HG02798 (cell line): ENCODE results near the gene TUBB1.
"Not testable (repeated sequence)": the region's sequence is repeated elsewhere in the genome, so short reads cannot be mapped to it uniquely, and the experiment has no call there.

Source experiments
- ATAC-seq: cut with Tn5 transposase; IDR thresholded peaks from one replicate; pipeline ENCODE4 v1.9.1; 2021; ENCODE audit warnings: mild to moderate bottlenecking; ENCODE audit not compliant: unreplicated experiment, poor library complexity

Gene TUBB1

DNA sequence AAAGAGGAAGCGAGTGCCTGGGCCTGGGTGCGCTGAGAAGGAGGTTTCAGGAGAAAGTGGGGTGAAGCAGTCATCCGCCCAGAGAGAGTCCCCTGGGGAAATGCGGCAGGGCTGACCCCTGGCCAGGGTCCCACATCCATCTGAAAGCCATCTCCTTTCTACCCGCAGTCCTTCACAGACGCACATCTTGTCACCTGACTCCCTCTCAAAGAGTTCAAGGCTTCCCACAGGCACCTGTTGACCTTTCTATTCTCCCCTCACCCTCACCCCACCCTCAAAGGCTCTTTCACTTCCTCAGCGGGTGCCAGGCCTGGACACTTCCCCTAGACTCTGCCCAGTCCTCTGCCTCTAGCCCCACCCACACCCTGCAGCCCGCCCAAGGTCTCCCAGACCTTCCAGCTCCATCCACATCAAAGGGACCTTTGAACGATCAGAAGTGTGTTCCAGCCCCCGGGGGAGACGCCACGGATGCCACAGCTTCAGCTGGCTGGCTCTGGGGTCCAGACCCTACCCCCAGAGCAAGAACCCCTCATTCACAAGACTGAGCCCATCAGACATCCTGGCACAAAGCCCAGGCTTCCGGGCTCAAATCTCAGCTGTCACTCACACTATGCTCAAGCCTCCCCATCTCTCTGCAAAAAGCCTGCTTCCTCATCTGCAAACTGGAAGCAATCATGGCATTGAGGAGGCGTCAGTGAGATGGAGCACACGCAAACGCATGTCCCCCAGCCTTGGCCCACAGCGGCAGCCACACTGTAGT, 14.3 kb upstream of the TUBB1 start:
- peak; percentile 69 for ATAC-seq

DNA sequence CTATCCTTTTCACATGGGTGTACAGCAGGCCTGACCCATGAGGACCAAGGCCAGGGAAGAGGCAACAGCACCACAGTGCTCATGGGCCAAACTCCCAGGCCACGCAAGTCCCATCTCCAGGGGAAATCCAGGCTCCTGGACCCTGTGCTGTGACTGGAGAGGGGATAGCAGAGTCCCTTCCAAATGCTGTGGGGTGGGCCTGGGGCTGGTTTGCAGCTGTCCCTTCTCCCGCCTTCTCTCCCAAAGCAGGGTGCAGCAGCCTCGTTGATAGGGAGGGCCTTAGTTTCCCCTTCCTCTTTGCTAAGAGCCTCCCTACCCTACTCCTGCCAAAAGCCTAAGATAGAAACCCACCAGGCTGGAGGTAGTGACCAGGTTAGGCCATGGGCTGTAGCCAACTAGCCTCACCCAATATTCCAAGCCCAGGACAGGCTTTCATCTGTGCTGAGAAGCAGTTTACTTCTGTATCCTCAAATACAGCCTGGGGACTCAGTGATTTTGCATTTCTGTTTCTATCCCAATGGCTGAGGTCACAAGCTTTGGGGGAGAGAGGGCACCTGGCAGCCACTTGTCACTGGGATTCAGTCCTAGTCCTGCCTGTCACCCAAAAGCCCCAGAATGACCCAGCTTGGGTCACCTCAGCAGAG, 13.6 kb upstream of the TUBB1 start:
- no peak for ATAC-seq

DNA sequence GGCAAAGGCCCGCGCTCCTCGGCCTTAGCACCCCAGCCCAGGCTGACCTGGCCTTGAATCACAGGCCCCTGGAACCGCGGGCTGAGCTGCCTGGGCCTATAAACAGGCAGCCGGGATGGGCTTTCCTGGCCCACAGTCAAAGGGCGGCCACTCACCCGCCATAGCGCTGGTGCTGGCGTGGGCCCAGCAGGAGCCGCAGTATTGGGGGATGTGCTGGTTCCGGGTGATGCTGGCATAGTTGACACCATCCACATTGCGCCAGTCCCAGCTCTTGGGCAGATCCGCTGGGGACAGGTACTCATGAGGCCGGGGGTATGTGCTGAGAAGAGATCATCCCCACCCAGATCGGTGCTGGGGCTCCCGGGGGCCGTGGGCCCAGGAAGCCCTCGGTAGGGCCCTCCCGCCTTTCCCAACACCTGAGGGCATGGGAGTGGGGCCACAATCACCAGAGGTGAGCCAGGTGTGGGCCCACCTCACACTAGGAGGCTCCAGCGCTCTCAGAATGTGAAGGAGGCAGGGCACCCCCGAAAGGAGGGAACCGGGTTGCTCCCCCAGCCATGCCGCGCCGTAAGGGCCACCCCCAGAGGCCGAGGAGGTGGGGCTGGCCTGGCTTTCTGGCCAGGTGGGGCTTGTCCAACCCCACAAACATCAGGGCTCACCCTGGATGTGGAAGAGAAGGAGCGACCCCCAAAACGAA, 12.9 kb upstream of the TUBB1 start:
- ATAC-seq, result no peak

DNA sequence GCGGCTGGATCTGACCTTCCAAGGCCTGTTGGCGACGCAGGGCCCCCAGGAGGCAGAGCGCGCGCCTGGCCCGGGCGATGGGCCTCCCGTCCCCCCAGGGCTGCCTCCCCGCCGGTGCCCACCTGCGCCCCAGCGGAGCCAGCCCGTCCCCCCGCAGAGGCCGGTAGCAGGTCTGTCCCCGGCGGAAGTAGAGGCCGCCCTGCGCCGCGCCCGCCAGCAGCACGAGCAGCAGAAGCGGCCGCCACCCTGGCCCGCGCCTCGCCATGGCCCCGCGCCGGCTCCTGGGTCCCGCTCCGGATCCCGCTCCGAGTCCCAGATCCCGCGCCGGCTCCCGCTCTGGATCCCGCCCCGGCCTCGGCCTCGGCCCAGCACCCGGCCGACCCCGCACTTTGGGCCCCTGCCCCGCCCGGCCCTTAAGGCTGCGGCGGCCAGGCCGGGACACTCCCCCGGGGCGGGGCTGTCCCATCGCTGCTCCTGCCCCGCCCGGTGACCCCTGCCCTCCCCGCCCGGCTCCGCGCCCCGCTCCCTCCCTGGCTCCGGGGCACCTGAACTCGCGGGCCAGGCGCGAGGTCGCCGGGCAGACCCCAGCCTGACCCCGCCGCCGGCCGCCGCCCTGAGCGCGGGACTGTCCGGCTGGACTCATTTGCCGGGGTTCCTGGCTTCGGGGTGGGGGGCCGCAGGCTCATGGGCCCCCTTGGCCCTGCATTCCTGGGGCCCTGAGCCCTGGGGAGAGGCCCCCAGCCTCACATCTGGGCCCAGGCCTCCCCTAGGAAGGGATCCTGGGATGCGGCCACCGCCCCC, 12.2 kb upstream of the TUBB1 start, which contains the start of gene CTSZ:
Gene CTSZ (minus strand): TSS at position 391 of the 801 bp plus-strand sequence. CDS start 126 bp downstream, at position 265.
- peak; percentile 29 for ATAC-seq

DNA sequence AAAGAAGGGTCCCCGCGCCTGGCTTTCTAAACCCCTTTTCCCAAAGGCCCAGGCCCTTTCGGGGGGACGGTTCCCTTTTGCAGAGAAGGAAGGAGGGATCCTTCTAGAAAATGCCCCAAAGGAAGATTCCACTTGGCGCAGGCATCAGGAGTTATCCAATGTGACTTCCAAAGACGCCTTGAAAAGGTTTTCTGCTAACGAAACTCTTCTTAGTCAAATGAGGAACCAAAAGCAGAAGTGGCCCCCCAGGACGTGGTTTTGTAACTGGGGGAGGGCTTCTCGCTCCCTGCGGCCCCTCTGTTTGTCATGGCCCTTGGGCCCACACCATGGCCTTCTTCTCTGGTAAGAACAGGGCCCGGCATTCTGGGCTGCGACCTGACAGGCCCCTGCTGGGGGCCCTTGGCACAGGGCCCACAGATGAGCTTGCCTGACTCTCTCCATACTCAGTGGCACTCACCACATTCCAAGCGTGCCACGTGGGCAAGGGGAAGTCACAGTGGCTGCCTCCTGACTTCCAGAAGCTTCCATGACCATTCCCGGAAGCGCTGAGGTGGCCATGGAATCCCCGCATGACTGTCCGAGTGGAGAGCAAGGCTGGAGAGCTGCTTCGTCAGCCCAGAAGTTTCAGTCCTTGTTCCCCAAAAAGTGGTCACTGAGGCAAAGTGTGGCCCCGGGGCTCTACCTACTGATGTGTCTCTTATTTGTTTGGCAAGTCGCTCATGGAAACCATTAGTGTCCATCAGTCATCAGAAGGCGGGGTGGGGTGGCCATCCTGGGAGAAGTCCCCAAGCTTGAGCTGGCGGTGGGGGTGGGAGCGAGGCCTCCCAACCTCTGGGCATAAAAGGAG, 11.3 kb upstream of the TUBB1 start:
- peak; percentile 28 for ATAC-seq

DNA sequence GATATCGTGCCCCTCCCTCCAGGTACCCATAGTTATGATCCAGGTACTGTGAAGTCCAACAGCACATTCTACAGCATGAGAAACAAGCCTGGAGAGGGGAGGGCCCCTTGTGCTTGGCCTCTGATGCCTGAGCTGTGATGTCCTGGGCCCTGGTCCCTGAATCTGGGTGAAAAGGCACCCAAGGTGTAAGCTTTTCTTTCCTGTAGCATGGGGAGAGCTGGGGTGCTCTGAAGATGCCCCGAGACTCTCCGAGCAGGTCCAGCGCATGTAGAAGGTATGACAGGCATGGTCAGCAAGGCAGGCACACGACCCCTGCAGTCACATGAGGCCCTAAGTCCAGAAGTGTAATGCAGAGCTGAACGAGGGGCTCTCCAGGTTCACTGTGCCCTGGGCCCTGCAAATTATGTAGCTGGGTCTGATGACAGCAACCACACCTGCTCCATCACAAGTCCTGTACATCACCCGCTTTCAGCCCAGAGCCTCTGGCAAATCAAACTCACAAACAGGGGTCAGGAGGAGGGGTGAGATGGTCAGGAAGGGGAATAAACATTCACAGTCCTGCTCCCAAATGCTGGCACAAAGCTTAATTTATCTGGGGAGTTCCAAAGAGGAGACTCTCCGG, 10.4 kb upstream of the TUBB1 start:
- no peak for ATAC-seq

DNA sequence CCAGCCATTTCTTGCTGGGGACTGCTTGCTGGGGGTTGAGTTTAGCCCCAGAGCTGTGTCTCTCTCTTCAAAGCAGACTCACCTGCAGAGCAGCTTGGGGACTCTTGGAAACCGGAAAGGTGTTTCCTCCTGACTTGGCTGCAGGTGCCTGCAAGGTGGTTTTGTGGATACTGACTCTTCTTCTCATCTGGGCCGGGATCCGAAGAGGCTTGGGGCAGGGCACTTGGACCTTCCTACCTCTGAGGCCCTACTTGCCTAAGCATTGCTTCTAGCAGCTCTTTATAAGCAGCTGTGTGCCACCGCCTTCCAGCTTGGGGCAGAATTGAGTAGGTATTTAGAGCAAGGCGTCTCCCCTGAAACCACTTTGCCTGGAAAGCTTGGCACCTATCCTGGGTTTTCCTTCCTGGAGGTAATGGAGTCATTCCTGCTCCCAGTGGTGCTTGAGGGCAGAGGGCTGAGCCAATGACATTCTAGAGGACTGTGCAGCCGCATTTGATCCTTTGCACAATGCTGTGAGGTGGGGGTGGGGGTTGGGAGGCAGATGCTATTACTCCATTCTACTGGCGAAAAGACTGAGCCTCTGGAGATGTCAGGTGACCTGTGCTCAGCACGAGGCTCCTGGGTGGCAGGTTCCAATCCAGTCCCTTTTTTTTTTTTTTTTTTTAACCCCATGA, 8.8 kb upstream of the TUBB1 start:
- no peak for ATAC-seq

DNA sequence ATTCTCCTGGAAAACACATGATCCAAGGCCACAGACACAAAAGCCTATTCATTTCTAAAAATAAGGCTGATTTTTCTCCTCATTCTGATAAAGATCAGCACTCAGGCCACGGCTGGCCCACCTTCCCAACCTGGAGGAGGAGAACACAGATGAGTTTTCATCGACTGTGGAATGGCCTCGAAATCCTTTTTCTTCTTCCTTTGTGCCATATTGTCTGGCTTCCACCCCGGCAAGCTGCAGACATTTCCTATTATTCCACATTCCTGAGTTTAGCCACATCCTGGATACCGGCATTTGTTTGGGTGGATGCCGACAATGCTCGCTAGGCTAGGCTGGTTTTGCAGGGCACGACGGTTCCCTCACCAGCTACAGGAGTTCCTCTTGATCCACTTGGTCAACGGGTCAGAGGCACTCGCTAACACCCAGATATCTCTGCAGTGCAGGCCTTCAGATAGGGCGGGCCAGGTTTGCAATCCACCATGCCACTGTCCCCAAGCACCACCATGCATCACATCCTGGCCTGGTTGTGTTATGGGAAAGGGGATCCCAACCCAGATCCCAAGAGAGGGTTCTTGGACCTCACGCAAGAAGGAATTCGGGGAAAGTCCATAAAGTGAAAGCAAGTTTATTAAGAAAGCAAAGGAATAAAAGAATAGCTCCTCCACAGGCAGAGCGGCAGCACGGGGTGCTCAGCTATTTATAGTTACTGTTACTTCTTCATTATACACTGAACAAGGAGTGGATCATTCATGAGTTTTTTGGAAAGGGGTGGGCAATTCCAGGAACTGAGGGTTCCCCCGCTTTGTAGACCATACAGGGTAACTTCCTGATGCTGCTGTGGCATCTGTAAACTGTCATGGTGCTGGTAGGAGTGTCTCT, 8.0 kb upstream of the TUBB1 start:
- ATAC-seq, result no peak

DNA sequence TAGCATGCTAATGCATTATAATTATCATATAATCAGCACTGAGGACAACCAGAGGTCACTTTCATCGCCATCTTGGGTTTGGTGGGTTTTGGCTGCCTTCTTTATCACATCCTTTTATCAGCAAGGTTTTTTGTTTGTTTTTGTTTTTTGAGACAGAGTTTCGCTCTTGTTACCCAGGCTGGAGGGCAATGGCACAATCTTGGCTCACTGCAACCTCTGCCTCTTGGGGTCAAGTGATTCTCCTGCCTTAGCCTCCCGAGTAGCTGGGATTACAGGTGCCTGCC, 7.4 kb upstream of the TUBB1 start:
- ATAC-seq, result not testable (repeated sequence)

DNA sequence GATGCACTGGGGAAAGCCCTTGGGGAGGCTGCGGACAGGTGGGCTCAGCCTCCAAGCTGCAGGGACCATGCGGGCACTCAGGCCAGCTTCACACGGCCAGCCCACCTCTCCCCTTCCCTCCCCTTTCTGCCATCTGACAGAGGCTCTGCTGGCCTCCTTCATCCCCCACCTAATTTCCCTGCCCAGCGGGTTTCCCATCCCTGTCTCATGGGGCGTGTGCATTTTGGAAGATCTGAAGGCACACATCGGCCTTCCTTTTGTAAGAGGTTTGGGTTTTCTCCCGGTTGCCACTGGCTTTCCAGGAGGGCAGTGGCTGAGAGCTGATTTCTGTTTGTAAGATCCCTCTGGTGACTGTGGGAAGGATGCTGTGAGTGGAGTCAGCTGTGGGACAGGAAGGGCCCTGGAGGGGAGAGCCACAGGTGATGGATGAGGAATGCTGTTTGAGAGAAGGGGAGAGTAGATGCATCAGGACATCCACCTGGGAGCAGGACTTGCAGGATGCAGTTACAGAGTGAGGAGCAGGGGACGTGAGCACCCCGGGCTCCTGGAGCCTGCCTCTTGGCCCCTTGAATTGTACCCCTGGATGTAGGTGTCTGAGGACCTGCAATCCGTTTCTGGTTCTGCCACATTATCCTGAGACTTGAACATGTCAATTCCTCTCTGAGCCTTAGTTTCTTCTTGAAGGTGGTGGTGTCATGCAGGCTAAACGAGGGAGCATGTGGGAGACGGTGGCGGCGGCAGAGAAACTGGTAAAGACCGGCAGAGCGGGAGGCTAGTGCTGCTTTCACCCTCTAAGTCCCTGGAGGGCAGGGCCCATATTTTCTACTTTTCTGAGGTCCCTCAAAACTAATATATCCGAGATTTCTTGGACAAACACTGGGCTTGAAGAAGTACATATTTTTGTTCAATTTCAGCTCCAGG, 5.9 kb upstream of the TUBB1 start:
- ATAC-seq, result no peak

DNA sequence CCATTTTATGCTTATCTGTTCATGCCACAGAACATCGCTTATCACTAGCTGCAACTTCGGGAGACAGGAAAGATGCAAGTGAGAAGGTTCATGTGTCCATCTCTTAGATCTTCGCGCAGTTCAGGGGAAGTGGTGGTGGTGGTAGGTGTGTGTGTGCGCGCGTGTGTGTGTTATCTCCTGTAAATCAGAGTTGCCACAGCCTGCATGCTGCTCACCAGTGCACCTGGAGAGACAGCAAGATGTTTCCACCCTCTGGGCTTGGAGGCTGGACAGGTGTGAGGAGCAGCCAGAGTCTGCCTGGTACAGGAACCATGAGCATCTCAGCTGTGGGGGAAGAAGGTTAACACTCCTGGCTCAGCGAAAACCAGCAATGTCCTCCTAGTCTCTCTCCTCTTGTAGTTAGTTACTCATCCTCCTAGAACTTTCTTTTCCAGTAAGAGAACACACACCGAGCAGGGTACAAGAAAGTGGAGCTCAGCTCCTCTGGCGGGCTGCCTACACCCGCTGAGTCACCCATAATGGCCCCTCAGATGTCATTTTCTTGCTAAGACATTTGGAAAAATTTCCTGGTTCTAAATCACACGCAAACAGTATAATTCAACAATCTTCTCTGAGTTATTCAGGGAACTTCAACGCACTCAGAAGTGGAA, 5.1 kb upstream of the TUBB1 start:
- no peak for ATAC-seq

DNA sequence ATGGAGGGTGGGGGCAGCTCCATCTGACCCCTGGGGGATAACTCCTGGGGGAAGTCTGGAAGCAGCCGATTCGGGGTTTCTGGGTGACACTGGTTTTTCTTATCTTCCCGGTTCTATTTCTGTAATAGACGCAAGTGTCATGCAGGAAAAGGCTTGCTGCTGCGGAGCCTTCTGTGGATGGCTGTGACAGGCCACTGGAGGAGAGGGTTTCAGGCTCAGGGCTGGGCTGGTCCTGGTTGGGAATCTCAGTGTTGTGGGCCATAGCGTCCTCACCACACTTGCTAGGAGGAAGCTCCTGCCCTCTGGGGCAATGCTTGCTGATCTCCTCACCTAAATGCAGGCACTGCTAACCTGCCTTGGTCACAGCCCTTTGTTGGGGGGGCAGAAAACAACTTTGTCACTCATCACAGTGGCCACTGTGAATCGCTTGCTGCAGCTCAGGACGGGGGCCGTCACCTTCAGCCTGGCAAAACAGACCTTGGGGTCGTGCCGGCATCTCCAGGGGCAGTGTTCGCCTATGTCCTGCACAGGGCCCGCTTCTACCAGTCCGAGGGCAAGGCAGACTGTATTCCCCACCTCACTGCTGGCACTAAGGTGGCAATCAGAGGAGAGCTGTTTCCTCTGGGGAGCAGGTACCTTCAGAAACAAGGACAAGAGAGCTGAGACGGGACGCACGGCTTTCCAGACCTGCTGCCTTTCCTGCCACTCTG, 4.4 kb upstream of the TUBB1 start:
- no peak for ATAC-seq

DNA sequence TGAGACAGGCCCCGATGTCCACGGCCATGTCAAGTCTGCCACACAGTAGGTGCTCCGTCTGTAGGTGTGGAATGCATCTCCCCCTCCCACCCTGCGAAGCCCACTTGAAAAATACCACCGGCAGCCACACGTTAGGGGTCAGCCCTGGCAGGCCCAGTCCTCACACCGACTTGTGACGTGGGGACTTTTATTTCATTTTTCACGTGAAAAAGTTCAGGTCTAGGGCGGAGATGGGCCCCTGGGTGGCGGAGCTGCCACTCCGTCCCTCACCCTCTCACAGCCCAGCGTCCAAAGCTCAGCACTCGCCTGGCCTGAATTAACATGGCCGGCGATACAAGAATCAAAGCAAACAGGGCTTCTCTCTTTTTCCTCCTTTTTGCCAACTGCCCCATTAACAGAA, 3.8 kb upstream of the TUBB1 start:
- ATAC-seq, result no peak

DNA sequence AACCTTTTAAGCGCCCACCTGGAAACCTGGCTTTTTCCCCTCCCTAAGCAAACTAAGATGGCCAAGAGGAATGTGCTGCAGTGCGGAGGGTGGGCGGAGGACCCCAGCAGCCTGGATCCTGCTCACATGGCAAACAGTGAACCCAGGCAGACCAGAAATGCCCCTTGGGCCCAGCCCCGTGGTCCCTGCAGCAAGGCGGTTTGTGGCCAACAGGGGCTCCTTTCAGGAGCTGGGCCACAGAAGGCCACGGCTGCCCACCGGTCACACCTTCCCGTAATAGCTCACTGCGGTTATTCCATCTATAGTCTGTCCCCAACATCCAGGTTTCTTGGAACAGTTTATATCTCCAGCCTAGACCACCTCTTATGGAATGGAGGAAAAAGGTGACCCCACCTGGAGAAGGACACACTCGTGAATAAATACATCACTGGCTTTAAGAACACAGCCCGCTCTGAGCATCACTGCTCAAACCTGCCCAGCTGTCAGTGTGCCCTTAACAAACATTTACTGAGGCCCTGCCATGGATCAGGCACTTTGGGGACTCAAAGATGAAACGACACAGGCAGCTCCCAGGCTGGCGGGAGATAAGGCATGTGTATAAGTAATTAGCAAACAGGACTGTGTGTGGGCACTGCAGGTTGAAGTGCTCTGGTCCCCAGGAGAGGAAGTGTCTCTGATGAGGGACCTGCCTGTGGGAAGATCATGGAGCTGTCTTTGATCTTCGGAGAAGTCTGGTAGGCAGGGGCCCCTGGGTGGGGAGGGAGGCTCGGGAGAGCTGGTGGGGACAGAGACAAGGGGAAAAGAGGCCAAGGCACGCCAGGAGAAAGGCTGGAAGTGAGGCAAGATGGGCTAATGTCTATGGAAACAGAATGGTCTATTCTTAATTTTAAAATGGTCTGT, 3.2 kb upstream of the TUBB1 start:
- ATAC-seq, result no peak
